ENCODE data around the gene TCOF1.

The TCOF1 gene

GRCh38 chr5:150402901-150403342 lies 45.4 kb downstream of the TCOF1 start:
- Histone ChIP-seq H3K4me1 (ENCODE audit: control insufficient read depth in 1 of 2, insufficient read depth in 2 of 2, low read length in 2 of 2) (peaks cover 0 to under 1% of the 10 kb centered on the region in 2 donors), H3K9me3 (ENCODE audit: control insufficient read depth in 1 of 2, low read length in 2 of 2) (no peaks in the 10 kb centered on the region), H3K9ac (ENCODE audit: low read depth in 1 of 2, low read length in 2 of 2) (no peak overlapping the region), H3K4me3 (ENCODE audit: low read depth in 1 of 2, low read length in 2 of 2) (no peak overlapping the region), H3K36me3 (ENCODE audit: control insufficient read depth in 1 of 2, insufficient read depth in 2 of 2, low read length in 2 of 2) (peaks cover 57 to 85% of the 10 kb centered on the region in 2 donors), H3K27me3 (ENCODE audit: control insufficient read depth in 1 of 2, insufficient read depth in 2 of 2, low read length in 2 of 2) (no peaks in the 10 kb centered on the region), H3K27ac (ENCODE audit: low read depth, low read length) (no peak overlapping the region)

- no peak overlapping the region for H3K27ac ChIP-seq (ENCODE audit: low read depth, low read length)
These were observed 46.6 kb downstream of the TCOF1 start for GRCh38 chr5:150404121-150404520.

GRCh38 chr5:150404535-150404934 lies 47.0 kb downstream of the TCOF1 start:
- no peak overlapping the region for H3K9ac ChIP-seq (ENCODE audit: low read depth in 1 of 2, low read length in 2 of 2)

More at GRCh38 chr5:150404121-150404520, 46.6 kb downstream of the TCOF1 start:
- Histone ChIP-seq H3K36me3 (ENCODE audit: control insufficient read depth in 1 of 2, insufficient read depth in 2 of 2, low read length in 2 of 2) (peaks cover 65 to 85% of the 10 kb centered on the region in 2 donors), H3K9me3 (ENCODE audit: control insufficient read depth in 1 of 2, low read length in 2 of 2) (no peaks in the 10 kb centered on the region), H3K4me1 (ENCODE audit: control insufficient read depth in 1 of 2, insufficient read depth in 2 of 2, low read length in 2 of 2) (peaks cover 8 to 9% of the 10 kb centered on the region in 2 donors), H3K4me3 (ENCODE audit: low read depth in 1 of 2, low read length in 2 of 2) (no peak overlapping the region), H3K27me3 (ENCODE audit: control insufficient read depth in 1 of 2, insufficient read depth in 2 of 2, low read length in 2 of 2) (no peaks in the 10 kb centered on the region), H3K9ac (ENCODE audit: low read depth in 1 of 2, low read length in 2 of 2) (no peak overlapping the region)

DNA sequence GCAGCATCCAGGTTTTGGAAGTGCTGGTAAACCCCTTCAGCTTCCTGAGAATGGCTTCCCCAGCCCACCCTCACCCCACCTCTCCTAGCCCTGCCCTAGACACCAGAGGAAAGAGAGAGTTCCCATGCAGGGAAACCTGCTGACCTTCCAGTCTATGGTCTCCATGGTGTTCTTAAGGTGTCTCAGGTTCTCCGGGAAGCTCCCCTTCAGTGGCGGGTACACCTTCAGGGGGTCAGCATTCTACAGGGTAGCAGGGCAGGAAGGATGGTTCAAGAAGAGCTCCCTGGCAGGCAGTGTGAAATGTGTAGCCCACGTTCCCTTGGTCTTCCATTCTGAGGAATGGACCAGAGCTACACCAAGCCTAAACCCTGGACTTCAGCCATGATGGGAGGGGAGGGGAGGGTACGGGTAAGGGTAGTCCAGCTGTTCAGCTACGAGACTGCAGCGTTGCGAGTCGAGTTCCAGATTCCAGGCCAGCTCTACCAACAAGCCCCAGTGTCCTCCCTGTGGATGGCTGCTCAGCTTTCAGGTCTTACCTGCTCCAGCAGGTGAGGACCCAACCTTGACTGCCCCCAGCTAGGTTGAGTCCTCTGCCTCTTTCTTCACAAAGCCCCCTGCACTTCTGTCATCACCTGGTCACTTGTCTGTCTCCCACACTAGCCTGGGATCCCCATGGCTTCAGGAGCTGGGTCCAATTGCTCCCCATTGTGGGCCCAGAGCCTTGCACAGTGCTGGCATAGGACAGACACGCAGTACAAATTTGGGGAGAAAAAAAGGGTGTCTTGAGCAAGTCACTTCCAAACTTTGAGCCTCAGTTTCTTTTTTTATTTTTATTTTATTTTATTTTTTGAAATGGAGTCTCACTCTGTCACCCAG lies 47.7 kb downstream of the TCOF1 start:
- no peaks in the 10 kb centered on the region for H3K27me3 ChIP-seq (ENCODE audit: control insufficient read depth in 1 of 2, insufficient read depth in 2 of 2, low read length in 2 of 2)
- no peak overlapping the region for H3K9ac ChIP-seq (ENCODE audit: low read depth in 1 of 2, low read length in 2 of 2)
- H3K27ac ChIP-seq (ENCODE audit: low read depth, low read length), result no peak overlapping the region
- no peaks in the 10 kb centered on the region for H3K9me3 ChIP-seq (ENCODE audit: control insufficient read depth in 1 of 2, low read length in 2 of 2)
- peaks cover 65 to 74% of the 10 kb centered on the region in 2 donors for H3K36me3 ChIP-seq (ENCODE audit: control insufficient read depth in 1 of 2, insufficient read depth in 2 of 2, low read length in 2 of 2)
- peaks cover 9 to 16% of the 10 kb centered on the region in 2 donors for H3K4me1 ChIP-seq (ENCODE audit: control insufficient read depth in 1 of 2, insufficient read depth in 2 of 2, low read length in 2 of 2)
- no peak overlapping the region for H3K4me3 ChIP-seq (ENCODE audit: low read depth in 1 of 2, low read length in 2 of 2)

More at GRCh38 chr5:150404535-150404934, 47.0 kb downstream of the TCOF1 start:
- peaks cover 65 to 80% of the 10 kb centered on the region in 2 donors for H3K36me3 ChIP-seq (ENCODE audit: control insufficient read depth in 1 of 2, insufficient read depth in 2 of 2, low read length in 2 of 2)
- H3K27me3 ChIP-seq (ENCODE audit: control insufficient read depth in 1 of 2, insufficient read depth in 2 of 2, low read length in 2 of 2), result no peaks in the 10 kb centered on the region
- peaks cover 9 to 10% of the 10 kb centered on the region in 2 donors for H3K4me1 ChIP-seq (ENCODE audit: control insufficient read depth in 1 of 2, insufficient read depth in 2 of 2, low read length in 2 of 2)
- no peak overlapping the region for H3K4me3 ChIP-seq (ENCODE audit: low read depth in 1 of 2, low read length in 2 of 2)
- no peak overlapping the region for H3K27ac ChIP-seq (ENCODE audit: low read depth, low read length)
- H3K9me3 ChIP-seq (ENCODE audit: control insufficient read depth in 1 of 2, low read length in 2 of 2), result no peaks in the 10 kb centered on the region

GRCh38 chr5:150406103-150406722 lies 48.7 kb downstream of the TCOF1 start:
- no peaks in the 10 kb centered on the region for H3K27me3 ChIP-seq (ENCODE audit: control insufficient read depth in 1 of 2, insufficient read depth in 2 of 2, low read length in 2 of 2)
- H3K27ac ChIP-seq (ENCODE audit: low read depth, low read length), result no peak overlapping the region
- no peak overlapping the region for H3K4me3 ChIP-seq (ENCODE audit: low read depth in 1 of 2, low read length in 2 of 2)
- H3K4me1 ChIP-seq (ENCODE audit: control insufficient read depth in 1 of 2, insufficient read depth in 2 of 2, low read length in 2 of 2), result peaks cover 9 to 26% of the 10 kb centered on the region in 2 donors
- H3K36me3 ChIP-seq (ENCODE audit: control insufficient read depth in 1 of 2, insufficient read depth in 2 of 2, low read length in 2 of 2), result peaks cover 55 to 64% of the 10 kb centered on the region in 2 donors
- no peak overlapping the region for H3K9ac ChIP-seq (ENCODE audit: low read depth in 1 of 2, low read length in 2 of 2)
- no peaks in the 10 kb centered on the region for H3K9me3 ChIP-seq (ENCODE audit: control insufficient read depth in 1 of 2, low read length in 2 of 2)

GRCh38 chr5:150406723-150407095 lies 49.2 kb downstream of the TCOF1 start:
- Histone ChIP-seq H3K9ac (ENCODE audit: low read depth in 1 of 2, low read length in 2 of 2) (no peak overlapping the region), H3K4me3 (ENCODE audit: low read depth in 1 of 2, low read length in 2 of 2) (no peak overlapping the region), H3K4me1 (ENCODE audit: control insufficient read depth in 1 of 2, insufficient read depth in 2 of 2, low read length in 2 of 2) (peaks cover 9 to 31% of the 10 kb centered on the region in 2 donors), H3K36me3 (ENCODE audit: control insufficient read depth in 1 of 2, insufficient read depth in 2 of 2, low read length in 2 of 2) (peaks cover 50 to 59% of the 10 kb centered on the region in 2 donors), H3K9me3 (ENCODE audit: control insufficient read depth in 1 of 2, low read length in 2 of 2) (no peaks in the 10 kb centered on the region), H3K27me3 (ENCODE audit: control insufficient read depth in 1 of 2, insufficient read depth in 2 of 2, low read length in 2 of 2) (no peaks in the 10 kb centered on the region), H3K27ac (ENCODE audit: low read depth, low read length) (no peak overlapping the region)

- H3K27me3 ChIP-seq (ENCODE audit: control insufficient read depth in 1 of 2, insufficient read depth in 2 of 2, low read length in 2 of 2), result no peaks in the 10 kb centered on the region
- H3K4me1 ChIP-seq (ENCODE audit: control insufficient read depth in 1 of 2, insufficient read depth in 2 of 2, low read length in 2 of 2), result peaks cover 9 to 34% of the 10 kb centered on the region in 2 donors
- no peak overlapping the region for H3K27ac ChIP-seq (ENCODE audit: low read depth, low read length)
- H3K4me3 ChIP-seq (ENCODE audit: low read depth in 1 of 2, low read length in 2 of 2), result peak overlapping the region in 1 of 2 donors; percentile 16
- no peak overlapping the region for H3K9ac ChIP-seq (ENCODE audit: low read depth in 1 of 2, low read length in 2 of 2)
- peaks cover 46 to 55% of the 10 kb centered on the region in 2 donors for H3K36me3 ChIP-seq (ENCODE audit: control insufficient read depth in 1 of 2, insufficient read depth in 2 of 2, low read length in 2 of 2)
- H3K9me3 ChIP-seq (ENCODE audit: control insufficient read depth in 1 of 2, low read length in 2 of 2), result no peaks in the 10 kb centered on the region
These were observed 49.7 kb downstream of the TCOF1 start for GRCh38 chr5:150407096-150407720.

DNA sequence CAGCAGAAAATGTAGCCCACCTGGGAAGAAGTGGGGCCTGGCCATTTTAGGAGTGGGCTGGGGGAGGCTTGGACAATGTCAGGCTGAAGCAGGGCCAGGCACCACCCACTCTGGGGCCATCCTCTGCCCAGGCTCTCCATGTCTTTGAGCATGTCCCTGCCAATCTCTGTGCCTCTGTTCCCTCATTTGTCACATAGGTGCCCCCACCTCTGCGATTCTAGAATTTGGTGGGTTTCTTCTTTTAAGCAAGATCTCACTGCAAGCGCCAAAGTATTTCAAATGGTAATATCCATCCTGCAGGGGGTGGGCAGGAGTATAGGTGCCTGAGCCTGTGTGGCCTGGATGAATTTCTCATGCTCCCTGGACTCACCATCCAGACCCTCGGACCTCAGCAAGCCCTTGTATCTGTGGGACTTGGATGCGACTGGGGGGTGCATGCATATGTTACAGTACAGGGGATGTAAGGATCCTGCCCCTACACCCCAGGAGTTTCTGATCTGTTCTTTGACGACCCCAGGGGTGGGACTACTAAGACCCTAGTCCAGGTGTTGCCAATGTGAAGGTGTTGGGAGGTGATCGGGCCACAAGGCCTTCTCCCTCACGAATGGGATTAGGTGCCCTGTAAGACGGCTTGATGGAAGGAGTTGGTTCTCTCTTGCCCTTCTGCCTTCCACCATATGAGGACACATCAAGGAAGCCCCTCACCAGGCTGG lies 50.9 kb downstream of the TCOF1 start:
- Histone ChIP-seq H3K27ac (ENCODE audit: low read depth, low read length) (no peak overlapping the region), H3K27me3 (ENCODE audit: control insufficient read depth in 1 of 2, insufficient read depth in 2 of 2, low read length in 2 of 2) (no peaks in the 10 kb centered on the region), H3K4me3 (ENCODE audit: low read depth in 1 of 2, low read length in 2 of 2) (no peak overlapping the region), H3K36me3 (ENCODE audit: control insufficient read depth in 1 of 2, insufficient read depth in 2 of 2, low read length in 2 of 2) (peaks cover 34 to 43% of the 10 kb centered on the region in 2 donors), H3K9me3 (ENCODE audit: control insufficient read depth in 1 of 2, low read length in 2 of 2) (no peaks in the 10 kb centered on the region), H3K9ac (ENCODE audit: low read depth in 1 of 2, low read length in 2 of 2) (peak overlapping the region; percentile 27 to 37), H3K4me1 (ENCODE audit: control insufficient read depth in 1 of 2, insufficient read depth in 2 of 2, low read length in 2 of 2) (peaks cover 14 to 44% of the 10 kb centered on the region in 2 donors)

DNA sequence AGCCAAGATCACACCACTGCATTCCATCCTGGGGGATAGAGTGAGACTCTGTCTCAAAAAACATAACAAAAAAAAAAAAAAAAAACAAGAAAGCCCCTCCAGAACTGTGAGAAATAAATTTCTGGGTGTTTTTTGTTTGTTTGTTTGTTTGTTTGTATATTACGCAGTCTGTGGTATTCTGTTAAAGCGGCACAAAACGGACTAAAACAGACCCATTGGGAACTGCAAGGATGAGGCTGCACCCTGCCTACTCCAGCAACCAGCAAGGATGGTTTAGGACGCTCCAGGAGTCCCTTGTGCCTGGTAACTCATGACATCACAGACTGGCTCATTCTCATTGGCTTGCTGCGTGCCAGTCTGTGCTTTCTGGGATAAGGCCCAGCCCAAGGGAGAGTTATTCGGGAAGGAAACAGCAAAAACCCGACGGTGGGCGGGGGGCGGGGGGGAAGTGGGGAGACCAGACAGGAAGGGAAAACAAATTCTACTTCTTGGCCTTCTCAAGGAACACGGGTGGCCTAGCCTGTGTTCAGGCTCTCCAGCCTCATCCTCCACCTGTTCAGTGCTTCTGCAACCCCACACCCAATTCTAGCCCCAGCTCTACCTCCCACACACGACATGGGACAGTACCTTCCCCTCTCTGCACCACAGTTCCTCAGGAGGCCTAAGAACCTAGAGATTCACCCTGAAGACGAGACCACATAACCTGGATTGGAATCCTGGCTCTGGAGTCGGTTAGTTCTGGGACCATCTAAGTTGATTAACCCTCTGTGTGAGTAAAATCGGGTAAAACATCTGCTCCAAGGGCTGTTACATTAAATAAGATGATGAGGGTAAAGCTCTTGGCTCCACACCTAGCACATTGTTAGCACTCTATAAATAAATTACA lies 52.4 kb downstream of the TCOF1 start:
- Histone ChIP-seq H3K4me3 (ENCODE audit: low read depth in 1 of 2, low read length in 2 of 2) (peak overlapping the region; percentile 90 to 95), H3K9me3 (ENCODE audit: control insufficient read depth in 1 of 2, low read length in 2 of 2) (no peaks in the 10 kb centered on the region), H3K36me3 (ENCODE audit: control insufficient read depth in 1 of 2, insufficient read depth in 2 of 2, low read length in 2 of 2) (peaks cover 29 to 32% of the 10 kb centered on the region in 2 donors), H3K4me1 (ENCODE audit: control insufficient read depth in 1 of 2, insufficient read depth in 2 of 2, low read length in 2 of 2) (peaks cover 18 to 48% of the 10 kb centered on the region in 2 donors), H3K9ac (ENCODE audit: low read depth in 1 of 2, low read length in 2 of 2) (peak overlapping the region; percentile 79 to 86), H3K27me3 (ENCODE audit: control insufficient read depth in 1 of 2, insufficient read depth in 2 of 2, low read length in 2 of 2) (no peaks in the 10 kb centered on the region), H3K27ac (ENCODE audit: low read depth, low read length) (peak overlapping the region; percentile 89)

Measured in duodenal mucosa (tissue), 2 donors.